NCI-H226 (cell line): ENCODE measurements around the gene VARS1.
"Not testable (repeated sequence)": the region's sequence is repeated elsewhere in the genome, so short reads cannot be mapped to it uniquely, and the experiment has no call there.

ENCODE experiments used
- DNase-seq: peaks from one replicate; pipeline ENCODE4 v3.0.0-alpha.2; 2015

The VARS1 gene

GRCh38 chr6:31795616-31796298 is at the start of gene VARS1:
Gene VARS1, minus strand, starts transcription at chr6:31795752. Its CDS starts 535 bp downstream, at chr6:31795217.
- peak; percentile 86 for DNase-seq

- DNase-seq = no peak
Observed at GRCh38 chr6:31844507-31844906, 49.0 kb upstream of the VARS1 start.

GRCh38 chr6:31842053-31842452 is 46.5 kb upstream of the VARS1 start:
- no peak for DNase-seq

GRCh38 chr6:31839779-31840126 is 44.2 kb upstream of the VARS1 start:
- not testable (repeated sequence) for DNase-seq

GRCh38 chr6:31838968-31839367 is 43.4 kb upstream of the VARS1 start:
- no peak for DNase-seq

GRCh38 chr6:31838114-31838553 is 42.6 kb upstream of the VARS1 start:
- DNase-seq = not testable (repeated sequence)

GRCh38 chr6:31837369-31838113 is 42.0 kb upstream of the VARS1 start:
- no peak for DNase-seq

- no peak for DNase-seq
Observed at GRCh38 chr6:31836474-31837368, 41.2 kb upstream of the VARS1 start.

GRCh38 chr6:31836047-31836473 is 40.5 kb upstream of the VARS1 start:
- no peak for DNase-seq

- peak; percentile 79 for DNase-seq
Observed at GRCh38 chr6:31834367-31835250, 39.1 kb upstream of the VARS1 start.

GRCh38 chr6:31831350-31832215 is 36.0 kb upstream of the VARS1 start:
- no peak for DNase-seq

GRCh38 chr6:31830886-31831335 is 35.4 kb upstream of the VARS1 start:
- no peak for DNase-seq

GRCh38 chr6:31829633-31830283 is 34.2 kb upstream of the VARS1 start:
- no peak for DNase-seq

GRCh38 chr6:31827286-31828079 is 31.9 kb upstream of the VARS1 start, which contains the start of gene HSPA1B:
Gene HSPA1B, plus strand, starts transcription at chr6:31827738. Its CDS starts 213 bp downstream, at chr6:31827951.
- DNase-seq = peak; percentile 100

GRCh38 chr6:31826793-31827285 is 31.3 kb upstream of the VARS1 start:
- DNase-seq = peak; percentile 83

GRCh38 chr6:31825553-31825952 is 30.0 kb upstream of the VARS1 start:
- DNase-seq = no peak

GRCh38 chr6:31823592-31824196 is 28.1 kb upstream of the VARS1 start:
- DNase-seq = not testable (repeated sequence)

GRCh38 chr6:31822036-31822821 is 26.7 kb upstream of the VARS1 start:
- DNase-seq = peak; percentile 61
